Peyer's patch (tissue), 4 donors: ENCODE measurements around the gene KRT1. TPM values are rescaled to one million over a fixed set of nuclear protein-coding genes. Genes with fewer than 3 reads are reported as not detected.

ENCODE experiments used
- DNase-seq, 3 donors: peaks; one replicate each; pipeline ENCODE4 v3.0.0-alpha.2; 2017 to 2019
- H3K27ac ChIP-seq, 4 donors: fragments of 200-600 bp; sonication (generic); one replicate each; pipeline ENCODE4 v1.5.1; 2016 to 2019
- H3K27me3 ChIP-seq, 2 donors: fragments of 200-600 bp; sonication (generic); one replicate each; pipeline ENCODE4 v1.5.1; 2019
- H3K36me3 ChIP-seq, 3 donors: fragments of 200-600 bp; sonication (generic); one replicate each; pipeline ENCODE4 v1.5.1; 2016 to 2019
- H3K4me1 ChIP-seq, 4 donors: fragments of 200-600 bp; sonication (generic); one replicate each; pipeline ENCODE4 v1.5.1; 2016 to 2019
- H3K4me3 ChIP-seq, 4 donors: fragments of 200-600 bp; sonication (generic); 1 replicate in 3 of 4; 2 replicates in 1 of 4; pipeline ENCODE4 v1.5.1; 2016 to 2019; ENCODE audit warnings: mild to moderate bottlenecking in 1 of 4
- H3K9me3 ChIP-seq, 4 donors: fragments of 200-600 bp; sonication (generic); one replicate each; pipeline ENCODE4 v1.5.1; 2016 to 2019; ENCODE audit warnings: mild to moderate bottlenecking in 1 of 4
- POLR2A ChIP-seq, 2 donors: fragments of 450-650 bp; IDR thresholded peaks; one replicate each; pipeline ENCODE4 v1.5.1; 2017; ENCODE audit warnings: antibody characterized with exemption in 2 of 2, mild to moderate bottlenecking in 2 of 2, moderate library complexity in 2 of 2
- total RNA-seq, 4 donors: library from RNA; depleted of rRNA; stranded (reverse); fragments of >200 nt; gene quantifications; one replicate each; pipeline ENCODE4 v1.1.0, GENCODE V29; 2016
- TF ChIP-seq, protein P1 (sequence below), 6 experiments: fragments of 450-650 bp in 4 of 6; fragments of 200-600 bp in 2 of 6; sonication (generic) in 1 of 6; IDR thresholded peaks; one replicate each; pipeline ENCODE4 v1.5.1; 2017 to 2019; ENCODE audit warnings: antibody characterized with exemption in 6 of 6, mild to moderate bottlenecking in 3 of 6, moderate library complexity in 1 of 6

The KRT1 gene
- total RNA-seq, 4 donors from 2014 or later: 0.76 to 1.7 (median 0.94) TPM; not detected in 1

DNA sequence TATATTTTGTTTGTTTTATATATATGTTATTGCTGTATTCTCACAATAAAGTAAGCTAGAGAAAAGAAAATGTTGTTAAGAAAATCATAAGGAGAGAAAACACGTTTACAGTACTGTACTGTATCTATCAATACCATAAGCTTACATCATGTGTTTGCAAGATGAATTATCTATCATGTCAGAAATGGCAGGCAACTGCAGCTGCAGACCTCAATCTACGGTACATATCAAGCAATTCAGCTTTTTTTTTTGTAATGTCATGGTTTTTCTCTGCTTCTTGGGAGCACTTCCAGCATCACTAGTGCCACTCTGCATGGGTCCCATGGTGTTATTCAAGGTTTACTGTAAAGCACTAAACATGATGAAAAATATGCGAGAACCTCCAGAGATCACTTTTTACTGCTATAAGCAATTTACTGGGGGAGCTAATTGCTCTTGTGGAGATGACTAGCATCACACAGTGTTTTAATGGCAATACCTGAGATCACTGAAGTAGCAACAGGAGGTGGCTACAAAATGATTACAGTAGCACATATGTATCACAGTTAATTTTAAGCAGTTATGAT, 19.2 kb downstream of the KRT1 start:
- H3K27me3 ChIP-seq: no peaks in the 10 kb centered on the region
- TF ChIP-seq POLR2A (IDR thresholded peaks at IDR 0.05): no peak
- TF ChIP-seq, protein P1, sequence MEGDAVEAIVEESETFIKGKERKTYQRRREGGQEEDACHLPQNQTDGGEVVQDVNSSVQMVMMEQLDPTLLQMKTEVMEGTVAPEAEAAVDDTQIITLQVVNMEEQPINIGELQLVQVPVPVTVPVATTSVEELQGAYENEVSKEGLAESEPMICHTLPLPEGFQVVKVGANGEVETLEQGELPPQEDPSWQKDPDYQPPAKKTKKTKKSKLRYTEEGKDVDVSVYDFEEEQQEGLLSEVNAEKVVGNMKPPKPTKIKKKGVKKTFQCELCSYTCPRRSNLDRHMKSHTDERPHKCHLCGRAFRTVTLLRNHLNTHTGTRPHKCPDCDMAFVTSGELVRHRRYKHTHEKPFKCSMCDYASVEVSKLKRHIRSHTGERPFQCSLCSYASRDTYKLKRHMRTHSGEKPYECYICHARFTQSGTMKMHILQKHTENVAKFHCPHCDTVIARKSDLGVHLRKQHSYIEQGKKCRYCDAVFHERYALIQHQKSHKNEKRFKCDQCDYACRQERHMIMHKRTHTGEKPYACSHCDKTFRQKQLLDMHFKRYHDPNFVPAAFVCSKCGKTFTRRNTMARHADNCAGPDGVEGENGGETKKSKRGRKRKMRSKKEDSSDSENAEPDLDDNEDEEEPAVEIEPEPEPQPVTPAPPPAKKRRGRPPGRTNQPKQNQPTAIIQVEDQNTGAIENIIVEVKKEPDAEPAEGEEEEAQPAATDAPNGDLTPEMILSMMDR (IDR thresholded peaks at IDR 0.05): no peak
- H3K9me3 ChIP-seq: no peaks in the 10 kb centered on the region
- H3K36me3 ChIP-seq: no peaks in the 10 kb centered on the region
- H3K4me3 ChIP-seq: no peak overlapping the region
- H3K27ac ChIP-seq: no peak overlapping the region
- DNase-seq: no peak
- no peaks in the 10 kb centered on the region for H3K4me1 ChIP-seq

DNA sequence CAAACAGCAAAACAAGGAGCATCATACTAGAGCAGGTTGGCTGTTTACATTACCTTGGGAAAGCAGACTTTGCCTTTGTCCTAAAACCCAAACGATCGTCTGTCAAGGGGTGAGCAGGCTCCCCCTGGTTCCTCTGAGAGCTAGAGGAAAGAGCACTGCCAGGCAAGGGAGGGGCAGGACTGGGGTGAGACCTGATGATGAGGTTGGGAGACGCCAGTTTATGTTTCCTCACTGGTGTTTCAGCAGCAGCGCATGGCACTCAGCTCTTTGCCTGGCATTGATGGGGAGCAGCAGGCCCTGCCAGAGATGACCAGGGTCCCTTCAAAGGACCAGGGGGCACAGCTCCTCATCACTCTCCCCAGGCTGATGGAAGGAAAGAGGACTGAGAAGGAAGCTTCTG, 20.3 kb downstream of the KRT1 start:
- DNase-seq: no peak
- Histone ChIP-seq H3K4me1 (no peaks in the 10 kb centered on the region), H3K36me3 (no peaks in the 10 kb centered on the region), H3K27me3 (no peaks in the 10 kb centered on the region), H3K27ac (no peak overlapping the region), H3K9me3 (no peaks in the 10 kb centered on the region), H3K4me3 (no peak overlapping the region)
- no peak for TF ChIP-seq POLR2A (IDR thresholded peaks at IDR 0.05)
- TF ChIP-seq, protein P1 (IDR thresholded peaks at IDR 0.05): no peak

DNA sequence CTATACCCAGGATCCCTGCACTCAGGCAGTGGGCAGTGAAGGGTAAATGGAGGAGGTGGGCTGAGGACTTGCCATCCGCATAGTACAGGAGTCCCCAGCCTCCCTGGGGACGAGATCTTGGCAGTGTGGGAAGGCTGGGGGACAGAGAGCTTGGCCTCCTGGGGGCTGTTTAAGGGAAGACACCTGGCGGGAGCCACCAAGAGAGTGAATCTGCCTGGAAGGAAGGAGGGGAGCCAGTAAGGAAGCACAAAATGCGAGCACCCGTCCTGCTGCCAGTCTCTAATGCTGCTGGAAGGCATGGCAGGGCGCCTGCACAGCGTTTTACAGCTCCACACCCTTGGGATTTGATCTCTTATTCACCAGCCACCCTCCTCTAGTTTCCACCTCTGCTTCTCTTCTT, 20.8 kb downstream of the KRT1 start:
- Histone ChIP-seq H3K36me3 (no peaks in the 10 kb centered on the region), H3K9me3 (no peaks in the 10 kb centered on the region), H3K4me3 (no peak overlapping the region), H3K27me3 (no peaks in the 10 kb centered on the region), H3K4me1 (no peaks in the 10 kb centered on the region), H3K27ac (no peak overlapping the region)
- no peak for DNase-seq
- TF ChIP-seq, protein P1 (IDR thresholded peaks at IDR 0.05): no peak
- no peak for TF ChIP-seq POLR2A (IDR thresholded peaks at IDR 0.05)

DNA sequence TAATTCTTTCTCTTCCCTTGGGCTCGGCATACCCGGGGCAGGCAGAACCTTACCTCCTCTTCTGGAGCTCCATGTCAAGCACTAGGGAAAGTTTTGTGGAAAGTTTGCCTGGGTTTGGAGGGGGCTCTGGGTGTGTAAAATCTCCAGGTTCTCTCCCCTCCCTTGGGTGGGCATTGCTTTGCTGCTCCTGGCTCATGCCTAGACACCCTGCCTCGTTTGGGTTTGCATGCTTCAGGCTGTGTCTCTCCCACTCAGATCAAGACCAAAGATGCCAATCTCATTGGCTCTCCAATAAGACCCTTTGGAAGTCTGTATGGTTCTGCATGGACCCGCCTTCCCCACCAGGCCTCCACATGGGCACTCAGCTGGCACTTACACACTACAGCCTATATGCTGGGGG, 22.0 kb downstream of the KRT1 start:
- Histone ChIP-seq H3K27ac (no peak overlapping the region), H3K4me3 (no peak overlapping the region), H3K36me3 (no peaks in the 10 kb centered on the region), H3K9me3 (no peaks in the 10 kb centered on the region), H3K4me1 (no peaks in the 10 kb centered on the region), H3K27me3 (no peaks in the 10 kb centered on the region)
- DNase-seq: no peak
- TF ChIP-seq, protein P1 (IDR thresholded peaks at IDR 0.05): no peak
- TF ChIP-seq POLR2A (IDR thresholded peaks at IDR 0.05): no peak

DNA sequence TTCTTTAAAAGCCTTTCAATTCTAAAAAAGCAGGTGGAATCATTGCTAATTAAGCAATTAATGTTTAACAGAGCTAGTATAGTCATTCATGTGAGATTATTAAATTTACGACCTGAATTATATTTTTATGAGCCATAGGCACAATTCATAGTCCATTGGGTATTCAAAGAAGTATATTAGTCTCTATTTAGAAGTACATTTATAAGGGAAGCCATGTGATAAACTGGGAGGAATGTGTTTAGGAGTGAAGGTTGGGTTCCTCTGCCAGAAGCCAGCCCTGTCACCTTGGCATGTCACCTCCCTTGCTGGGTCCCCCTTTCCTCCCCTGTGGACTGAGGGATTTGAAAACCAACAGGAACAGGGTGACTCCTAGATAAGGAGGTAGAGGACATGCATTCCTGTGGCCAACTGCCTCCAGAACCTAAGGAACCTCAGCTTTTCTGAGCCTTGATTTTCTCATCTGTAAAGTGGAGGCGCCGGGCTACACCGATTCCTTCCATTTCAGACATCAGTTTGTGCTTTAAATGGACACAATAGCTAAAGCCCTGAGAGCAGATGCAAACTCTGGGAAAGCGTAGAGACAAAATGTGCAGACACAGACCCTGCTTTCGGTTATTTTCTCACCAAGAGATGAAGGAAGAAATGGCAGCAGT, 22.8 kb downstream of the KRT1 start:
- no peak for DNase-seq
- no peaks in the 10 kb centered on the region for H3K9me3 ChIP-seq
- no peak overlapping the region for H3K4me3 ChIP-seq
- TF ChIP-seq, protein P1 (IDR thresholded peaks at IDR 0.05): no peak
- TF ChIP-seq POLR2A (IDR thresholded peaks at IDR 0.05): no peak
- no peaks in the 10 kb centered on the region for H3K36me3 ChIP-seq
- no peaks in the 10 kb centered on the region for H3K4me1 ChIP-seq
- H3K27ac ChIP-seq: no peak overlapping the region
- no peaks in the 10 kb centered on the region for H3K27me3 ChIP-seq
